H1 (cell line): ENCODE results near the gene R3HDM2. TPM values are rescaled to one million over a fixed set of nuclear protein-coding genes. Genes with fewer than 3 reads are reported as not detected.
A peak's percentile ranks its signal among the peaks of the same experiment; 100 is the strongest.

Experiments used
- CTCF ChIA-PET: fragments of 300-600 bp; sonication (Branson Sonifier 250); formaldehyde crosslinking; loops from one replicate; lab custom pipeline; 2021; ENCODE audit not compliant: partially characterized antibody; lab: Charles Lee
- POLR2A ChIA-PET: fragments of 300-600 bp; sonication (Branson Sonifier 250); formaldehyde crosslinking; loops from one replicate; lab custom pipeline; 2021; ENCODE audit warnings: inconsistent platforms; ENCODE audit not compliant: partially characterized antibody; lab: Charles Lee
- DNase-seq, 2 experiments: peaks; one replicate each; pipeline versions ENCODE4 v3.0.0 to v3.0.0-alpha.2; 2010 to 2022; ENCODE audit warnings: low spot score in 2 of 2, low read depth in 1 of 2, mixed read lengths in 1 of 2
- FAIRE-seq: peaks from 2 replicates; lab custom pipeline; 2011; peaks lifted over from hg19 to GRCh38; lab: Jason Lieb, UNC
- H2AFZ ChIP-seq: 2 replicates; pipeline ENCODE4 v1.8.1; 2012; ENCODE audit warnings: low read length, inconsistent platforms
- H2AK5ac ChIP-seq: 2 replicates; pipeline ENCODE4 v1.6.1; 2013; ENCODE audit warnings: low read depth, low read length
- H2BK120ac ChIP-seq: replicated peaks from 2 replicates; pipeline ENCODE3; 2013; ENCODE audit warnings: low read depth, low read length, inconsistent platforms
- H2BK12ac ChIP-seq: 2 replicates; pipeline ENCODE4 v1.6.1; 2013; ENCODE audit warnings: low read depth, low read length
- H2BK15ac ChIP-seq: 2 replicates; pipeline ENCODE4 v1.6.1; 2013; ENCODE audit warnings: low read length
- H2BK20ac ChIP-seq: 2 replicates; pipeline ENCODE4 v1.6.1; 2013; ENCODE audit warnings: low read length
- H2BK5ac ChIP-seq: 2 replicates; pipeline ENCODE4 v1.6.1; 2013; ENCODE audit warnings: low read depth, low read length
- H3K14ac ChIP-seq: 2 replicates; pipeline ENCODE4 v1.6.1; 2013; ENCODE audit warnings: inconsistent platforms; ENCODE audit not compliant: insufficient read length
- H3K18ac ChIP-seq: 2 replicates; pipeline ENCODE4 v1.6.1; 2013; ENCODE audit warnings: low read length; ENCODE audit errors: extremely low read depth
- H3K23ac ChIP-seq: 2 replicates; pipeline ENCODE4 v1.6.1; 2013; ENCODE audit warnings: inconsistent platforms; ENCODE audit not compliant: insufficient read length
- H3K23me2 ChIP-seq: 2 replicates; pipeline ENCODE4 v1.6.1; 2013; ENCODE audit warnings: low read depth, low read length
- H3K27ac ChIP-seq: 2 replicates; pipeline ENCODE4 v1.6.1; 2011; ENCODE audit warnings: low read depth, low read length, inconsistent platforms
- H3K27me3 ChIP-seq, 4 experiments: replicated peaks in 1 of 4; 1 replicate in 1 of 4; 2 replicates in 3 of 4; pipeline versions ENCODE4 v1.6.1 to v1.8.1; 2011 to 2013; ENCODE audit warnings: low read length in 3 of 4, mild to moderate bottlenecking in 3 of 4, inconsistent platforms in 2 of 4, mixed read lengths in 2 of 4, moderate library complexity in 1 of 4; ENCODE audit not compliant: control insufficient read depth in 3 of 4, insufficient read depth in 3 of 4; ENCODE audit errors: extremely low read depth in 1 of 4
- H3K36me3 ChIP-seq, 4 experiments: 2 replicates each; pipeline versions ENCODE4 v1.6.1 to v1.8.1; 2011 to 2013; ENCODE audit warnings: mild to moderate bottlenecking in 4 of 4, low read length in 3 of 4, moderate library complexity in 2 of 4, control low read depth in 1 of 4, inconsistent platforms in 1 of 4; ENCODE audit not compliant: insufficient read depth in 4 of 4, control insufficient read depth in 2 of 4
- H3K4ac ChIP-seq: replicated peaks from 2 replicates; pipeline ENCODE3; 2013; ENCODE audit warnings: low read length, low read depth, mixed read lengths, inconsistent platforms; ENCODE audit not compliant: insufficient read length
- H3K4me1 ChIP-seq, 4 experiments: replicated peaks in 1 of 4; 1 replicate in 1 of 4; 2 replicates in 3 of 4; pipeline versions ENCODE4 v1.6.1 to v1.8.1; 2011 to 2013; ENCODE audit warnings: low read length in 3 of 4, inconsistent platforms in 2 of 4, mixed read lengths in 1 of 4; ENCODE audit not compliant: insufficient read depth in 4 of 4, control insufficient read depth in 3 of 4
- H3K4me2 ChIP-seq, 2 experiments: 2 replicates each; pipeline versions ENCODE4 v1.6.1 to v1.8.1; 2011 to 2013; ENCODE audit warnings: low read depth in 2 of 2, low read length in 2 of 2, control low read depth in 1 of 2, inconsistent platforms in 1 of 2, mild to moderate bottlenecking in 1 of 2; ENCODE audit not compliant: insufficient read depth in 1 of 2
- H3K4me3 ChIP-seq, 4 experiments: fragments of 200-600, 300-600 bp in 1 of 4; sonication (generic), shearing (Covaris generic), sonication (Bioruptor Twin) in 1 of 4; 2 replicates each; pipeline versions ENCODE4 v1.5.1 to v1.8.1; 2011 to 2016; ENCODE audit warnings: low read length in 4 of 4, low read depth in 3 of 4, control low read depth in 2 of 4, inconsistent platforms in 2 of 4, mild to moderate bottlenecking in 2 of 4, mixed read lengths in 1 of 4, moderate library complexity in 1 of 4; ENCODE audit not compliant: insufficient read depth in 2 of 4; ENCODE audit errors: extremely low read depth in 1 of 4
- H3K56ac ChIP-seq: replicated peaks from 2 replicates; pipeline ENCODE3; 2013; ENCODE audit warnings: low read depth, mild to moderate bottlenecking, mixed read lengths, low read length, inconsistent platforms; ENCODE audit not compliant: insufficient read length
- H3K79me1 ChIP-seq: 2 replicates; pipeline ENCODE4 v1.6.1; 2013; ENCODE audit warnings: low read depth, low read length, control low read depth
- H3K79me2 ChIP-seq, 2 experiments: 2 replicates each; pipeline versions ENCODE4 v1.6.1 to v1.8.1; 2012 to 2013; ENCODE audit warnings: low read length in 2 of 2, mild to moderate bottlenecking in 2 of 2, inconsistent platforms in 1 of 2; ENCODE audit not compliant: insufficient read depth in 2 of 2, control insufficient read depth in 1 of 2
- H3K9ac ChIP-seq, 4 experiments: replicated peaks in 1 of 4; 1 replicate in 1 of 4; 2 replicates in 3 of 4; pipeline versions ENCODE4 v1.6.1 to v1.8.1; 2011 to 2013; ENCODE audit warnings: low read depth in 3 of 4, low read length in 3 of 4, control low read depth in 2 of 4, mild to moderate bottlenecking in 2 of 4, moderate library complexity in 2 of 4, inconsistent platforms in 1 of 4; ENCODE audit errors: extremely low read depth in 1 of 4
- H3K9me3 ChIP-seq, 2 experiments: 2 replicates each; pipeline versions ENCODE4 v1.6.1 to v1.8.1; 2012 to 2013; ENCODE audit warnings: mild to moderate bottlenecking in 2 of 2, moderate library complexity in 2 of 2, control low read depth in 1 of 2, inconsistent platforms in 1 of 2, low read depth in 1 of 2, low read length in 1 of 2, mixed read lengths in 1 of 2; ENCODE audit not compliant: insufficient read depth in 2 of 2
- H4K20me1 ChIP-seq, 2 experiments: replicated peaks in 1 of 2; 2 replicates each; pipeline versions ENCODE3 to v1.8.1; 2011 to 2013; ENCODE audit warnings: inconsistent platforms in 2 of 2, low read length in 2 of 2, mild to moderate bottlenecking in 1 of 2; ENCODE audit not compliant: insufficient read depth in 2 of 2, control insufficient read depth in 1 of 2
- H4K5ac ChIP-seq: 2 replicates; pipeline ENCODE4 v1.6.1; 2013; ENCODE audit warnings: low read length, low read depth, mixed read lengths, inconsistent platforms; ENCODE audit not compliant: insufficient read length
- H4K8ac ChIP-seq: 2 replicates; pipeline ENCODE4 v1.8.0; 2013; ENCODE audit warnings: mild to moderate bottlenecking, moderate library complexity, low read length, inconsistent platforms; ENCODE audit not compliant: insufficient read depth; ENCODE audit errors: extremely low read depth
- H4K91ac ChIP-seq: replicated peaks from 2 replicates; pipeline ENCODE3; 2013; ENCODE audit warnings: low read length, mixed read lengths, inconsistent platforms; ENCODE audit not compliant: insufficient read length
- ASH2L ChIP-seq: fragments of 200-600, 300-600 bp; sonication (generic); IDR thresholded peaks from one replicate; pipeline ENCODE4 v1.7.1; 2017; ENCODE audit warnings: low read length
- CEBPB ChIP-seq: IDR thresholded peaks from 2 replicates; pipeline ENCODE4 v1.6.1; 2012; ENCODE audit warnings: low read depth, low read length
- CHD1 ChIP-seq: IDR thresholded peaks from 2 replicates; pipeline ENCODE4 v1.6.1; 2012; ENCODE audit warnings: low read depth, low read length, improper control_type of control experiment
- EZH2 ChIP-seq: fragments of 200-600 bp; sonication (generic); IDR thresholded peaks from 2 replicates; pipeline ENCODE4 v1.7.1; 2012; ENCODE audit warnings: low read depth, mild to moderate bottlenecking, moderate library complexity, low read length, inconsistent platforms; ENCODE audit not compliant: severe bottlenecking
- GABPA ChIP-seq: IDR thresholded peaks from 2 replicates; pipeline ENCODE4 v1.6.1; 2011; ENCODE audit warnings: mild to moderate bottlenecking, low read length, moderate library complexity, borderline replicate concordance; ENCODE audit not compliant: insufficient read depth
- KDM1A ChIP-seq: fragments of 200-600, 300-600 bp; sonication (generic); IDR thresholded peaks from 2 replicates; pipeline ENCODE4 v1.7.1; 2016; ENCODE audit warnings: mild to moderate bottlenecking, low read length, borderline replicate concordance
- POLR2A ChIP-seq, 2 experiments: IDR thresholded peaks; 1 replicate in 1 of 2; 2 replicates in 1 of 2; pipeline ENCODE4 v1.6.1; 2011; ENCODE audit warnings: low read depth in 2 of 2, low read length in 2 of 2, mild to moderate bottlenecking in 2 of 2; ENCODE audit errors: control extremely low read depth in 1 of 2
- POLR2AphosphoS5 ChIP-seq: IDR thresholded peaks from 2 replicates; pipeline ENCODE4 v1.6.1; 2011; ENCODE audit warnings: low read depth, low read length
- SP2 ChIP-seq: IDR thresholded peaks from 2 replicates; pipeline ENCODE4 v1.6.1; 2012; ENCODE audit warnings: mild to moderate bottlenecking, low read length, inconsistent platforms
- SP4 ChIP-seq: IDR thresholded peaks from 2 replicates; pipeline ENCODE4 v1.6.1; 2012; ENCODE audit warnings: low read length, inconsistent platforms
- SUZ12 ChIP-seq: fragments of 200-600 bp; sonication (generic); IDR thresholded peaks from 2 replicates; pipeline ENCODE4 v1.6.1; 2012; ENCODE audit warnings: mild to moderate bottlenecking, inconsistent platforms, low read length, moderate library complexity, mixed read lengths
- TAF7 ChIP-seq: optimal IDR thresholded peaks from 2 replicates; pipeline ENCODE3; 2011; ENCODE audit warnings: low read depth, mild to moderate bottlenecking, inconsistent platforms, low read length, moderate library complexity, borderline replicate concordance
- ZNF274 ChIP-seq: IDR thresholded peaks from 2 replicates; pipeline ENCODE4 v1.7.0; 2012; ENCODE audit warnings: low read length, borderline replicate concordance; ENCODE audit errors: extremely low read depth
- WGBS, 2 experiments: shearing (Covaris generic) in 1 of 2; methylation state at CpG; one replicate each; pipeline versions ENCODE4 v1.1.6 to v1.1.7; 2013 to 2015; ENCODE audit warnings: low lambda C conversion rate in 2 of 2, mixed read lengths in 2 of 2, inconsistent platforms in 1 of 2, low coverage in 1 of 2, missing lambda C conversion rate in 1 of 2; ENCODE audit not compliant: insufficient replicate concordance in 2 of 2, insufficient coverage in 1 of 2, insufficient read length in 1 of 2; ENCODE audit errors: extremely low coverage in 1 of 2, missing lambda C conversion rate in 1 of 2; 5-methylcytosine and 5-hydroxymethylcytosine counted together
- polyA plus RNA-seq, 7 experiments: library from polyadenylated mRNA; depleted of rRNA in 3 of 7; stranded (reverse) in 5 of 7; unstranded in 2 of 7; fragments of >200 nt in 5 of 7; fragments of 200-250 nt in 2 of 7; gene quantifications; 1 replicate in 5 of 7; 2 replicates in 1 of 7; 4 replicates in 1 of 7; pipeline versions ENCODE4 v1.2.1 to v1.2.3, GENCODE V29; 2011 to 2013; ENCODE audit warnings: missing spikeins in 2 of 7, mixed read lengths in 2 of 7
- total RNA-seq: library from RNA; stranded (reverse); fragmentation: NEBNext Ultra II Directional; extraction: Animal tissue kit (Norgen Biotek cat#: 25700); gene quantifications from 2 replicates; pipeline ENCODE4 v1.2.1, GENCODE V29; 2021
- TF ChIP-seq, protein P1 (sequence below): IDR thresholded peaks from 2 replicates; pipeline ENCODE4 v1.6.1; 2011; ENCODE audit warnings: low read depth, mild to moderate bottlenecking, low read length; ENCODE audit not compliant: insufficient read depth

Gene R3HDM2
- total and polyA plus RNA-seq, 2 of the 8 experiments (the other 6 are each of a cell fraction or from before 2014, with no cell fraction given), result 25.6 to 27.0 TPM

DNA sequence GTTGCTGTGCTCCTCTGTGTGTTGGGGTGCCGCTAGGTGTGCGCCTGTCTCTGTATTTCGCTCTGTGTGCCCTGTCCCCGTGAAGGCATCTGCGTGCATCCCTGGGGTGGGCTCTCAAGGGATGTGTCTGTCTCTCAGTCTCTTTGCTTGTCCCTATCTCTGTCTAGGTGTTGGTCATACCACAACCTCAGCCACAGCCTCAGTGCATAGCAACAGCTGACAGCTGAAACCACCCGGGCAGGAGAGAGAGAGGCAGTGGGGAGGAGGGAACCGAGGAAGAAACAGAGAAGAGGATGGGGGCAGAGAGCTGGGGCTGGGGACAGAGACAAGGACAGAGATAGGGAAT is 215.2 kb downstream of the R3HDM2 start:
- Histone ChIP-seq H3K23me2 (peaks cover 7% of the 10 kb centered on the region; the same call in 1 of the 2 replicates), H4K91ac (no peak overlapping the region), H2BK20ac (no peak overlapping the region), H3K14ac (no peak overlapping the region), H3K79me1 (no peaks in the 10 kb centered on the region), H3K9ac (no peak overlapping the region; a peak in 1 of 7 replicates), H3K23ac (no peak overlapping the region), H3K4me2 (peak overlapping the region; percentile 70 to 91), H2BK5ac (no peak overlapping the region), H2BK12ac (peak overlapping the region; percentile 72; the same call in 1 of the 2 replicates), H3K4ac (no peak overlapping the region), H3K4me3 (peak overlapping the region in 2 of 4 experiments; percentile 17 to 57; a peak in 3 of 8 replicates), H2BK120ac (no peak overlapping the region), H3K56ac (no peak overlapping the region), H3K27me3 (peaks cover 55 to 68% (median 66%) of the 10 kb centered on the region in 4 experiments), H4K8ac (no peak overlapping the region), H3K4me1 (peaks cover 9 to 42% (median 33%) of the 10 kb centered on the region in 4 experiments), H2BK15ac (peak overlapping the region; percentile 97; the same call in 1 of the 2 replicates), H3K18ac (no peak overlapping the region), H4K20me1 (peaks cover 13 to 36% of the 10 kb centered on the region in 2 experiments), H3K9me3 (no peaks in the 10 kb centered on the region), H3K79me2 (no peaks in the 10 kb centered on the region), H2AFZ (no peak overlapping the region), H2AK5ac (no peak overlapping the region), H3K36me3 (peaks cover 2 to 19% (median 9%) of the 10 kb centered on the region in 4 experiments; a peak in 5 of 8 replicates), H3K27ac (no peak overlapping the region), H4K5ac (no peak overlapping the region)
- 52% methylated on average over 5 of the region's 7 CpGs; no CpG with 5 or more reads in 1 of the 2 experiments for WGBS, 2 experiments
- CTCF ChIA-PET, result interaction anchor here (0.7 to 10.1 kb wide), 7 partner anchors 7 to 255 kb away, joined by 3 to 726 read pairs (median 7); partner anchors contain the start of genes SHMT2 and STAC3
- FAIRE-seq (no peak), DNase-seq (peak in 1 of 2 experiments; percentile 55)
- POLR2A ChIA-PET, result interaction anchor here (0.8 to 8.8 kb wide), 4 partner anchors 19 to 79 kb away, joined by 4 to 686 read pairs (median 6); partner anchors contain the start of gene SHMT2
- TF ChIP-seq SP4 (no peak), SUZ12 (peak; percentile 65; the same call in 1 of the 2 replicates), EZH2 (peak; percentile 79), CEBPB (no peak), POLR2A (IDR thresholded peaks at IDR 0.05; ENCODE audit: control extremely low read depth in 1 of 2, low read depth in 2 of 2, low read length in 2 of 2) (no peak), SP2 (no peak), KDM1A (no peak), CHD1 (no peak), TAF7 (no peak), POLR2AphosphoS5 (no peak), GABPA (no peak), ASH2L (no peak), ZNF274 (no peak)
- TF ChIP-seq, protein P1, sequence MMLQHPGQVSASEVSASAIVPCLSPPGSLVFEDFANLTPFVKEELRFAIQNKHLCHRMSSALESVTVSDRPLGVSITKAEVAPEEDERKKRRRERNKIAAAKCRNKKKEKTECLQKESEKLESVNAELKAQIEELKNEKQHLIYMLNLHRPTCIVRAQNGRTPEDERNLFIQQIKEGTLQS, result no peak
